NCI-H345 treated with DMSO at 0.1 percent for 48 hours (cell line): ENCODE data around the gene TSPO.
"Not testable (repeated sequence)": the region's sequence is repeated elsewhere in the genome, so short reads cannot be mapped to it uniquely, and the experiment has no call there.

Source experiments
- DNase-seq: peaks from one replicate; lab custom pipeline; 2025; ENCODE audit not compliant: unreplicated experiment; lab: John Stamatoyannopoulos, UW

Gene TSPO

GRCh38 chr22:43151251-43152002 lies at the start of gene TSPO:
TSS of gene TSPO (plus strand) at chr22:43151559. CDS start at chr22:43159239, 7,680 bp downstream.
- DNase-seq = no peak

DNA sequence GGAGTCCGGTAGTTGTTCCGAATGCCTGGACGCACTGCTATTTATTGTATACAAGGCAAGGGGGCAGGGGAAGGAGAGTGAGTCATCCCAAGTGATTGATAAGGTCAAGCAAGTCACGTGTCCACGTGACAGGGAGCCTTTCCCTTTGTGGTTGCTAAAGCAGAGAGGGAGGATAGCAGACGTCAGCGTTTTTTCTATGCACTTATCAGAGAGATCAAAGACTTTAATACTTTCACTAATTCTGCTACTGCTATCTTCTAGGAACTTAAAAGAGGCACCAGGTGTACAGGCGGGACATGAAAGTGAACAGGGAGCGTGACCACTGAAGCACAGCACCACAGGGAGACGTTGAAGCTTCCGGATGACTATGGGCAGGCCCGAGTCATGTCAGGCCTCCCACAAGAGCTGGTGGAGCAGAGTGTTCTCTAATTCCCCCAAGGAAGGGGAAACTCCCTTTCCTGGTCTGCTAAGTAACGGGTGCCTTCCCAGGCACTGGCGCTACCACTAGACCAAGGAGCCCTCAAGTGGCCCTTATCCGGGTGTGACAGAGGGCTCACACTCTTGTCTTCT lies 47.2 kb upstream of the TSPO start:
- DNase-seq = not testable (repeated sequence)

DNA sequence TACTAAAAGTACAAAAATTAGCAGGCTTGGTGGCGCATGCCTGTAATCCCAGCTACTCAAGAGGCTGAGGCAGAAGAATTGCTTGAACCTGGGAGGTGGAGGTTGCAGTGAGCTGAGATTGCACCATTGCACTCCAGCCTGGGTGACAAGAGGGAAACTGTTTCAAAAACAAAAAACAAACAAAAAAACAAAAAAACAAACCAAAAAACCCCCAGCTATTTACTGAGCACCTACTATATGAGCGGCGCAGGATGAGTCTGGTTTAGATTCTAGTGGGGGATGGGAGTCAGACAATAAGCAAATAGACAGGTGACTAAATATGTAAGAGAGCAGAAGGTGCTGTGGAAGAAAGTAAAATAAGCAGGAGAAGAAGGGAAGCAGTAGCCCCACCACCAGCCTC lies 46.4 kb upstream of the TSPO start:
- not testable (repeated sequence) for DNase-seq

GRCh38 chr22:43106302-43106701 lies 45.1 kb upstream of the TSPO start:
- DNase-seq = no peak

GRCh38 chr22:43109511-43109910 lies 41.8 kb upstream of the TSPO start:
- DNase-seq = no peak

GRCh38 chr22:43109921-43110443 lies 41.4 kb upstream of the TSPO start:
- DNase-seq = no peak

- DNase-seq = no peak
These were observed 40.9 kb upstream of the TSPO start, which contains the start of gene BIK for GRCh38 chr22:43110444-43110926. TSS of gene BIK (plus strand) at chr22:43110750. CDS start at chr22:43124023, 13,273 bp downstream.

DNA sequence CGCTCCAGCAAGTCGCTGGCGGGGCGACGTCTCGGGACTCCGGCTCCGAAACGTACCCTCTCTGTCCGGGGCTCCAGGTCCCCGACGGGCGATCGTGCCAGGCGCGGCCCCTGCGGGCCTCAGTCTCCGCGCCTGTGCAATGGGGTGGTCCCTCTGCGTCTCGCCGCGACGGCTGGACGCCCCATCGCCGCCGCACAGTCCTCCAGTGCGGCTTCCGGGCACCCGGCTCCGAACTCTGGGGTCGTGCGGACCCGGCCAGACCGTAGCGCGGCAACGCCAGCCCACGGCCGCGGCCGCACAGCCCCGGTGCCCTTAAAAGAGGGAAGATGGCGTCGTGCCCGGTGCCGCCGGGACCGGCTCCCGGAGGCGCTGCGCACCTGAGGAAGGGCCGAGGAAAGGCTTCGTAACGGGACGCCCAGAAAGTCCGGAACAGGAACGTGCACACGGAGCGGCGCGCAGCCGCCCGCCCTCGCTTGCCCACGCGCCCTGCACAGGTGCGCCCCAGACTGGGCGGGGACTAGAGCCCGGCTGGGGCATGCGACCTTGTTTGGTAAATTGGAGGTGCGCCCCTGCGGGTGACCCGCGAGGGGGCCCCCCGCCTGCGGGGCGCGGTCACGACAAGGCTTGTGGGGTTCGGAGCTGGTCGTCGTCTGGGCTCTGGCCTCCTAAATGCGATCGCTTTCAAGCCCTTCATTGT lies 40.3 kb upstream of the TSPO start:
- DNase-seq = no peak

DNA sequence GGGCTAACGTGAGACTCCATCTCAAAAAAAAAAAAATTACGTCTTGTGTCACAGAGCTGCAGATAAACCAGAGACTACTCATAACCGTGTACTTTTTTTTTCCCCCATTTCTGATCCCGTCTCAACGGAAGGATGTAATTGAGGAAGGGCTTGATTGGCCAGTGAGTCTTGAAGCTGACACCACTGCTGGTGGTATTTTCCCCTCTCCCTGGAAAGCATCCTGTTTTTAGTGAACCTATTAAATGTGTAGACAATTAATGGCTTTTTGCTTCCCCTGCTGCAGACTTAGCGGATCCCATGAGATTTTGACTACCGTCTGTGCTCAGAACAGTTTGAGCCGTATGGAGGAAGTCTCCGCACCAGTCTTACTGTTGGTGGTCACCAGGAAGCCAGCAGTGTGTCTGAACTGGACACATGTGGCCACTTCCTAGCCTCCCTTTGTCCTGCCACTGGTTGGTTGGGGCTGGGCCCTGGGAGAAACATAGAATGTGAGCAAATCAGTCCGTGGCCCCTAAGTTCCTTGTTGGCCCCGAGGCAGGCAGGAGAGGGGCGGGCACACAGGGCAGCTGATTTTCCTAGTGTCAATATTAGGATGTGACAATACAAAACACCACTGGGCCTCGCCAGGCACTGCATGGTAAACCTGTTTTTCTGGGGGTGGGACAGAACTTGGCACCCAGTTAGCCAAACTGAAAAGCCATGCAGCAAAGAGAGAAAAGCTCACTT lies 37.7 kb upstream of the TSPO start:
- no peak for DNase-seq

DNA sequence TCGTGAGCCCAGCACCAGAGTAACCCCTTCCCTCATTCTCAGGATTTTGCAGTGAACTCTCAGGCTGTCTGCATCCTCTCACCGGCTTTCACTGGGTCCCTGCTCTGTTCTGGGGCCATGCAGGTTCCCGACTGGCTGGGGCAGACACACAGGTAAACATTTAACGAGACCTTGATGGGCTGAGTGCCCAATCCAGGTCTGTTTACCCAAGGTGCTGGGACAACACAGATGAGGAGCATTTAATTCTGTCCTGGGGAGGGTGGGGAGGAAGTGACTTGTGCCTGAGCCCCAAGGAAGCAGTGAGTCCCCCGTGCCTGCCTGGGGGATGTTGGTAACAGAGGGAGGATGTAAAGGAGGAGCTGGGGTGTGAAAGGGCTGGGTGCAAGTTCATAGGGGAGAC lies 36.4 kb upstream of the TSPO start:
- DNase-seq = no peak

DNA sequence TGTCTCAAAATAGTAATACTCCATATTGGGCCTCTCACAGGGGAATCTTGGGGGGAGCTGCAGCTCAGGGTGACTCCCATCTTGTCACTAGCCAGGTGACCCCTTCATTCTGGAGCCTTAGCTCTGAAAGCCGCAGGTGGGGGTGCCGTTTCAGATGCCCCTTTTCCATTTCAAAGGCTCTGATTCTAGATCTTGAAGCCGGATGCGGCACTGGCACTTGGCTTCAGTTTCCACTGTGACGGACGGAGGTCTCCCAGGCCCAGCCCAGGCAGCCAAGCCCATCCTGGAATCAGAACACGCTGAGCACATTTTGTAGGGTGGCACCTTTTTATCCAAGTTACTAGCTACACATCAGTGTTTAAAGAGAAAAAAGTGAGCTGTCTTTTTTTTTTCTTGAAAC lies 34.4 kb upstream of the TSPO start:
- DNase-seq = no peak

DNA sequence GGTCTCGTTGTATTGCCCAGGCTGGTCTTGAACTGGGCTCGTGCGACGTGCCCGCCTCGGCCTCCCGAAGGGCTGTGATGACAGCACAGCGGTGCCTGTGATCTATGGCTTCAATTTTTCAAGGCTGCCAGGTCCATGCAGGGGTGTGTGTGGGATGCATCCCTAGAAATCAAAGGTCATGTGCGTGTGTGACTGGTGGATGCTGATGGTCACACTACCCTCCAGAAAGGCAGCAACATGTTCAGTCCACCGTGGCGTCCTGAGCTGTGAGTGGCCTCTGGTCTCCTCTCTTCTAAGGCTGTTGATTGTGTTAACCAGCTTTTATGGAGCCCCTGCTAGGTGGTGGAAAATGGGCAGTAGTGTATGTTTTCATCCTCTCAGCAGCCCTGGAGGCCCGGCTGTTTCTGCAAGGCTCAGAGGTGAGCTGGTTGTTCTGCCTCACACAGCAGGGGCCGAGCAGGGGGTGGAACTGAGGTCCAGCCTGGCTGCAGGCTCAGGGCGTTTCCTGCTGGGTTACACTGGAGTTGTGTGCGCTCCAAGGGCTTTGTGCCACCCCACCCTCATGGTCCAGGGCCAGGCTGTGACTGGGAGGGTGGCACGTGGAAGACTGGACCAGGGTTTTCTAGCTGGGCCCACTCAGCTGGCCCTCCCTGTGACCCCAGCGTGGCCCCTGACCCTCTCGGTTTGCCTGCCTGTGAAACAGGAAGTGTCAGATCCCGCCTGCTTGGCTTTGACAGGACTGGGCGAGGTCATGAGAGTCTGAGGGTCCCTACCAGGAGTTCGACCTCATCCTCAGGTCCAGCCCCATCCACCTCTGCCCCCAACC lies 33.1 kb upstream of the TSPO start:
- no peak for DNase-seq

DNA sequence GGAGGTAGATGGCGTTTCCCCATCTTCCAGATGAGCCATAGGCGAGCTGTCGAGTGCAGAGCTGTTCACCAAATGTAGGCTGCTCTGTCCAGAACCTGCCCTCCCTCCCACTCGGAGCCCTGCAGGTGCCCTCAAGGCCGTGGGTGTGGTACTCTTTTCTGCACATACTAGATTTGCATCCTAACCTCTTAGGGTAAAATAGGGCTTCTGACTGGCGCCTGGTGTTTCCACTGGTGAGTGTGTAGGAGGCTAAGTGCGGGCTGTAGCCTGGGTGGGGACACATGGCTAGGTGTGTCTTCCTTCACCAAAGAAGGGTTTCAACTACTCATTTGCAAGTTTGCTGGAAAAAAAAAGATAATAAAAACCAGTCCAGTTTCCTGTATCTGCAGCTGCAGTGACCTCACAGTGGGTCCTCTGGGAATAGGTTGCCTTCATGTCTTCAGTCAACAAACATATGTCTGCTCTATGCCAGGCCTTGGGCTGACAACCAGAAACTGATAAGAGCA lies 32.4 kb upstream of the TSPO start:
- DNase-seq = peak; percentile 10

- DNase-seq = no peak
These were observed 24.7 kb upstream of the TSPO start for GRCh38 chr22:43126501-43127165.

- DNase-seq = no peak
These were observed 24.0 kb upstream of the TSPO start for GRCh38 chr22:43127166-43127908.

DNA sequence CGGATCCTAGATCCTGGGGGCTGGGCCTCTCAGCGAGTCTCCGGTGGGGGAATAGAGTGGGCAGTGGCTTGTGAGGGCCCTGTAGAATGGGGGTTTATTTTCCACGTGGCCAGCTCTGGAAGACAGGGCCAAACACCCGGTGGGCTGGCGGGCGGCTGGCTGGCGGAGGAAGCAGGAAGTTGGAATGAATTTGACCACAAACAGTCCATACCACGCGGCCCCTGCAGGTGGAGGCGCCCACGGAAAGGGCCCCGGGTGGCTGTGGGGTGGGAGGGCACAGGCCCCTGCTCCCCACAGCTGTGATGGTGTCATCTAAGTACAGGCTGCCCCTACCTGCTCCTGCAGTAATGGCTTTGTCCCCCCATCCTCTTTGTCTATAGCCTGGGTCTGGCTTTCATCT lies 23.2 kb upstream of the TSPO start:
- DNase-seq = no peak

DNA sequence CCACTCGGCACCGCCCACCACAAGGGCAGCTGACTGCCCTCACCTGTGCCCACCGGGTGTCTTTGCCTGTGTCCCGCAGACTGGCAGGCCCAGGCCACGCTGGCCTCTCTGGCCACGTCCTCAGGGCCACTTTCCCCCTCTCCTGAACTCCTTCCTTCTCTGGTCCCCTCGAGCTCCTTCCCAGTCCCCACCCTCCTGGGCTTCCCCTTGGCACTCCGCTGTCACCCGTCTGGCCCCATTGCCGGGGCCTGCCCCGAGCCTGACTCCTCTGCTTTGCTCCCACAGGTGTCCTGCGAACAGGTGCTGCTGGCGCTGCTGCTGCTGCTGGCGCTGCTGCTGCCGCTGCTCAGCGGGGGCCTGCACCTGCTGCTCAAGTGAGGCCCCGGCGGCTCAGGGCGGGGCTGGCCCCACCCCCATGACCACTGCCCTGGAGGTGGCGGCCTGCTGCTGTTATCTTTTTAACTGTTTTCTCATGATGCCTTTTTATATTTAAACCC lies 22.4 kb upstream of the TSPO start:
- DNase-seq = peak; percentile 88
